HCT116 (cell line): Measurements from ENCODE around the gene RUFY4. TPM values are rescaled to one million over a fixed set of nuclear protein-coding genes. Genes with fewer than 3 reads are reported as not detected.

Experiments used
- ATAC-seq: fragments of 200-7000 bp; cut with Tn5 transposase; 2 replicates; pipeline ENCODE4 v1.9.1; 2020; ENCODE audit warnings: mild to moderate bottlenecking, moderate library complexity
- BruUV-seq: library from RNA; stranded (reverse); fragments of 400-500 nt; replicated peaks from 2 replicates; lab custom pipeline; 2021; lab: Mats Ljungman, UMichigan
- CTCF ChIA-PET: fragments of 300-600 bp; sonication (Branson Sonifier 250); formaldehyde crosslinking; loops from one replicate; lab custom pipeline; 2021; ENCODE audit warnings: antibody characterized with exemption; lab: Charles Lee
- POLR2A ChIA-PET: fragments of 300-600, 350-600 bp; sonication (Branson Sonifier 250); formaldehyde crosslinking; loops from one replicate; lab custom pipeline; 2021; ENCODE audit warnings: antibody characterized with exemption; lab: Charles Lee
- RAD21 ChIA-PET, 2 experiments: fragments of 300-600 bp; sonication (Branson Sonifier 250); formaldehyde crosslinking; loops; one replicate each; lab custom pipeline; 2023; ENCODE audit warnings: low total read pairs in 2 of 2; ENCODE audit not compliant: uncharacterized antibody in 2 of 2, unreplicated experiment in 2 of 2, low non-redundant PET in 1 of 2; lab: Charles Lee
- DNase-seq: peaks from one replicate; pipeline ENCODE4 v3.0.0-alpha.2; 2010; ENCODE audit warnings: low read depth, low spot score
- H2AFZ ChIP-seq: fragments of 200-600 bp; shearing (Covaris generic), sonication (generic); 2 replicates; pipeline ENCODE4 v1.6.1; 2017; ENCODE audit warnings: low read depth, mixed run types, mixed read lengths, antibody characterized with exemption, low read length; ENCODE audit not compliant: poor library complexity, severe bottlenecking
- H3K27ac ChIP-seq: 2 replicates; pipeline ENCODE4 v1.5.1; 2012; ENCODE audit warnings: low read depth, low read length
- H3K27me3 ChIP-seq: fragments of 200-600 bp; sonication (generic); 2 replicates; pipeline ENCODE4 v1.6.1; 2016; ENCODE audit warnings: mixed run types, low read length, mixed read lengths; ENCODE audit not compliant: insufficient read depth
- H3K36me3 ChIP-seq, 2 experiments: fragments of 200-500 bp in 1 of 2; fragments of 200-600 bp in 1 of 2; sonication (Bioruptor generic) in 1 of 2; sonication (generic) in 1 of 2; 2 replicates each; pipeline versions ENCODE4 v1.5.1 to v1.6.1; 2014 to 2016; ENCODE audit warnings: low read length in 2 of 2, inconsistent platforms in 1 of 2, mixed read lengths in 1 of 2, mixed run types in 1 of 2; ENCODE audit not compliant: insufficient read depth in 2 of 2, control insufficient read depth in 1 of 2
- H3K4me1 ChIP-seq, 2 experiments: fragments of 200-600 bp in 1 of 2; sonication (generic) in 1 of 2; 2 replicates each; pipeline versions ENCODE4 v1.5.1 to v1.6.1; 2012 to 2017; ENCODE audit warnings: low read length in 2 of 2, inconsistent platforms in 1 of 2, mild to moderate bottlenecking in 1 of 2, mixed read lengths in 1 of 2, mixed run types in 1 of 2, moderate library complexity in 1 of 2; ENCODE audit not compliant: insufficient read depth in 2 of 2, control insufficient read depth in 1 of 2
- H3K4me2 ChIP-seq: fragments of 200-600 bp; sonication (generic); 2 replicates; pipeline ENCODE4 v1.6.1; 2017; ENCODE audit warnings: mixed run types, low read length, mixed read lengths
- H3K4me3 ChIP-seq, 2 experiments: fragments of 200-600 bp in 1 of 2; sonication (generic) in 1 of 2; replicated peaks in 1 of 2; 2 replicates each; pipeline ENCODE4 v1.5.1; 2011 to 2016; ENCODE audit warnings: low read length in 2 of 2, control low read depth in 1 of 2, low read depth in 1 of 2, mild to moderate bottlenecking in 1 of 2, mixed read lengths in 1 of 2, mixed run types in 1 of 2
- H3K79me2 ChIP-seq: fragments of 200-600 bp; sonication (generic); 2 replicates; pipeline ENCODE4 v1.6.1; 2017; ENCODE audit warnings: mild to moderate bottlenecking, mixed run types, low read length, moderate library complexity, mixed read lengths; ENCODE audit not compliant: insufficient read depth
- H3K9ac ChIP-seq: fragments of 200-600 bp; sonication (generic); 2 replicates; pipeline ENCODE4 v1.6.1; 2016; ENCODE audit warnings: low read length, mixed read lengths
- H3K9me2 ChIP-seq: fragments of 200-600 bp; sonication (generic), shearing (Covaris generic); 2 replicates; pipeline ENCODE4 v1.6.1; 2017; ENCODE audit warnings: mixed run types, mild to moderate bottlenecking, moderate library complexity; ENCODE audit not compliant: insufficient read depth
- H3K9me3 ChIP-seq, 2 experiments: fragments of 200-500 bp in 1 of 2; fragments of 200-600 bp in 1 of 2; sonication (Bioruptor generic) in 1 of 2; sonication (generic) in 1 of 2; 2 replicates each; pipeline ENCODE4 v1.6.1; 2014 to 2017; ENCODE audit warnings: low read length in 2 of 2, mixed read lengths in 2 of 2, inconsistent platforms in 1 of 2, low read depth in 1 of 2, mild to moderate bottlenecking in 1 of 2, mixed run types in 1 of 2, moderate library complexity in 1 of 2; ENCODE audit not compliant: control insufficient read depth in 1 of 2, insufficient read depth in 1 of 2
- H4K20me1 ChIP-seq: fragments of 200-600 bp; sonication (generic), shearing (Covaris generic); 2 replicates; pipeline ENCODE4 v1.6.1; 2017; ENCODE audit warnings: mixed run types, mild to moderate bottlenecking, moderate library complexity; ENCODE audit not compliant: insufficient read depth
- EGR1 ChIP-seq: IDR thresholded peaks from 2 replicates; pipeline ENCODE4 v1.6.1; 2012; ENCODE audit warnings: low read depth
- EZH2 ChIP-seq: fragments of 200-600 bp; sonication (generic); IDR thresholded peaks from 2 replicates; pipeline ENCODE4 v1.6.1; 2017; ENCODE audit warnings: antibody characterized with exemption, mixed run types
- POLR2AphosphoS5 ChIP-seq: IDR thresholded peaks from 2 replicates; pipeline ENCODE4 v1.6.1; 2011; ENCODE audit warnings: mild to moderate bottlenecking, low read depth, low read length, moderate library complexity
- SIN3A ChIP-seq: IDR thresholded peaks from 2 replicates; pipeline ENCODE4 v1.6.1; 2012; ENCODE audit warnings: low read depth
- TCF7L2 ChIP-seq: IDR thresholded peaks from 2 replicates; pipeline ENCODE4 v1.7.0; 2011; ENCODE audit warnings: borderline replicate concordance, inconsistent platforms; ENCODE audit not compliant: insufficient read depth, insufficient read length; ENCODE audit errors: extremely low read depth
- ZNF274 ChIP-seq: fragments of 200-500 bp; sonication (Bioruptor generic); IDR thresholded peaks from 2 replicates; pipeline ENCODE4 v1.6.1; 2014; ENCODE audit warnings: mild to moderate bottlenecking, low read depth, low read length, inconsistent platforms
- intact Hi-C: fragments of 100-400 bp; cut with micrococcal nuclease; formaldehyde crosslinking; loops from 2 replicates; pipeline ENCODE4 v1.10.0; 2022
- total RNA-seq: library from RNA; stranded (reverse); gene quantifications from one replicate; pipeline ENCODE4 v1.2.1, GENCODE V29; 2021; ENCODE audit not compliant: unreplicated experiment

RUFY4 gene
- total RNA-seq, 1 experiment from 2014 or later = 0.27 TPM

DNA sequence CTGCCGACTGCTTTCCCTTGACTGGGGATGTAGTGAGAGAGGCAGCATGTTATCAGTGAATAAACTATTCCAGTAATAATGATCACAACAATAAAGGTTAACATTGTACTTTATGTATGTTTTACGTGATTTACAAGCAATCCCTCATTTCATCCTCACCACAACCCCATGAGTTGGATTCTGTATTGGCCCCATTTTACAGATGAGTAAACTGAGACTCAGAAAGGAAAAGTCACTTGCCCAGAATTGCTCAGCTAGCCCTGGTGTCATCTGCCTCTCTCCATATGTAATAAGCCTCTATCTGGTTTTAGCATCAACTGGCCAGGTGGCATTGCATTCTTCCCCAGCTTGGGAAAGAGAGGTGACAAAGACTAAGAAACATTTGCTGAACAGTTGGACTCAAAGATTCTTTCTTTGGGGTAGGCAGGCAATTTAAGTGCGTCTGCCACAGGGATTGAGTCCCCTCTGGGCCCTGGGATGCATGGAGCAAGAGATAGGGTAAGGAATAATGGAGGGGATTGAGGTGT, 58.9 kb downstream of the RUFY4 start (continued):
- no peak for TF ChIP-seq EGR1
- no peak for TF ChIP-seq EZH2

DNA sequence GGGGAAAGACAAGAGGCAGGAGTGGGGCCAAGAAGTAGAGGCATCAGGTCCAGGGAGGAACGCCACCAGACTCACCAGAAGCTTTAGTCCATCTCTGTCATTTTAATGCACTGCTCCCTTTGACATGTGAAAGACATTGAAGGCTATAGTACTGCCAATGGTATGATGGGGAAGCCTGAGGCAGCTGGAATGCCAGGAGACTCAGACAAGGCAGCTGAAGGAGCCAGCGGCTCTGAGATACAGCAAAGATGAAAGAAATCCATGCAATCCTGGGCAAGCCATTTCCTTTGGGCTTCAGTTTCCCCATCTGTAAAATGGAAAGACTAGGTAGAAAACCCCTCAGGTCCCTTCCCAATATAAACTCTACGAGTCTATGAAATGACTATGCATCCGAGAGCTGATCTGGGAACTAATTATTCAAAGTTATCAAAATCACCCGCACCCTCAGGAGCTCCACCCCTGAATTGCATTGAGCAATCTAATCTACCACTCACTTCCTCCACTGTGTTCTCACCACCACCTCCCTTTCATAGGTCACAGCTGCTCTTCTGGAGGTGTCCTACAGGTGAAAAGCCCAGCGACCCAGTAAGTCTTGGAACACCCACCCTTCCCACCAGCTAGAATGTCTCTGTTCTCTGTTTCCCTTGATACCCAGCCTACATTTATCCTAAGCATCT, 59.9 kb downstream of the RUFY4 start:
- no peak for DNase-seq
- ChIA-PET RAD21 (no interaction called here), POLR2A (no interaction called here), CTCF (no interaction called here)
- H3K27ac ChIP-seq = no peak overlapping the region
- no peak for TF ChIP-seq EZH2
- no peak for TF ChIP-seq SIN3A
- TF ChIP-seq EGR1 = no peak
- TF ChIP-seq POLR2AphosphoS5 = no peak
- no peak for TF ChIP-seq TCF7L2
- no peak for TF ChIP-seq ZNF274
- TF ChIP-seq, all 23 proteins: peak for 0
- no peaks in the 10 kb centered on the region for H3K79me2 ChIP-seq
- no TSS peak for BruUV-seq
- no peak overlapping the region for H3K9ac ChIP-seq
- intact Hi-C loops = no loop called here
- H3K9me2 ChIP-seq = no peaks in the 10 kb centered on the region
- H3K9me3 ChIP-seq = no peaks in the 10 kb centered on the region
- no peak overlapping the region for H3K4me3 ChIP-seq
- H2AFZ ChIP-seq = no peak overlapping the region
- H3K4me1 ChIP-seq = no peaks in the 10 kb centered on the region
- no peak for ATAC-seq
- no peak overlapping the region for H3K4me2 ChIP-seq
- no peaks in the 10 kb centered on the region for H4K20me1 ChIP-seq
- H3K27me3 ChIP-seq = no peaks in the 10 kb centered on the region
- H3K36me3 ChIP-seq = no peaks in the 10 kb centered on the region
